CD4-positive, alpha-beta T cell (primary cell): ENCODE measurements around the gene SLC27A6. TPM values are rescaled to one million over a fixed set of nuclear protein-coding genes. Genes with fewer than 3 reads are reported as not detected.

Experiments used
- ATAC-seq: fragments of 200-7000 bp; cut with Tn5 transposase; one replicate; pipeline ENCODE4 v1.10.0; 2022; ENCODE audit warnings: mild to moderate bottlenecking; ENCODE audit not compliant: poor library complexity
- CTCF ChIA-PET: fragments of 350-600 bp; sonication (Branson Sonifier 250); formaldehyde crosslinking; loops from one replicate; lab custom pipeline; 2021; ENCODE audit warnings: antibody characterized with exemption, inconsistent platforms; lab: Charles Lee
- POLR2A ChIA-PET: fragments of 350-600 bp; sonication (Branson Sonifier 250); formaldehyde crosslinking; loops from one replicate; lab custom pipeline; 2021; ENCODE audit warnings: antibody characterized with exemption, inconsistent platforms; lab: Charles Lee
- DNase-seq, 14 experiments: peaks; one replicate each; pipeline ENCODE4 v3.0.0-alpha.2; 2013 to 2020; ENCODE audit warnings: mixed read lengths in 2 of 14
- H3K27ac ChIP-seq, 2 donors: one replicate each; pipeline versions ENCODE4 v1.5.1 to v1.7.0; 2013; ENCODE audit warnings: low read length in 2 of 2, low read depth in 1 of 2, mild to moderate bottlenecking in 1 of 2
- H3K27me3 ChIP-seq, 2 experiments: 1 replicate in 1 of 2; 2 replicates in 1 of 2; pipeline versions ENCODE4 v1.6.1 to v1.7.0; 2013; ENCODE audit warnings: low read length in 2 of 2, control low read depth in 1 of 2, mild to moderate bottlenecking in 1 of 2, moderate library complexity in 1 of 2; ENCODE audit not compliant: insufficient read depth in 2 of 2, control insufficient read depth in 1 of 2
- H3K36me3 ChIP-seq: one replicate; pipeline ENCODE4 v1.6.1; 2013; ENCODE audit warnings: low read length, control low read depth; ENCODE audit not compliant: insufficient read depth
- H3K4me1 ChIP-seq: one replicate; pipeline ENCODE4 v1.6.1; 2013; ENCODE audit warnings: low read length, control low read depth; ENCODE audit not compliant: insufficient read depth
- H3K4me3 ChIP-seq: one replicate; pipeline ENCODE4 v1.5.1; 2013; ENCODE audit warnings: mild to moderate bottlenecking, low read length, moderate library complexity
- H3K9me3 ChIP-seq, 2 experiments: 1 replicate in 1 of 2; 2 replicates in 1 of 2; pipeline versions ENCODE4 v1.6.1 to v1.7.0; 2013; ENCODE audit warnings: low read length in 2 of 2, mild to moderate bottlenecking in 2 of 2, control low read depth in 1 of 2, moderate library complexity in 1 of 2; ENCODE audit not compliant: control insufficient read depth in 1 of 2, insufficient read depth in 1 of 2
- H3K27ac Mint-ChIP-seq: one replicate; pipeline ENCODE4 v1.8.0; 2020; ENCODE audit warnings: mixed read lengths
- H3K27me3 Mint-ChIP-seq: one replicate; pipeline ENCODE4 v1.8.0; 2021; ENCODE audit warnings: mixed read lengths
- H3K36me3 Mint-ChIP-seq: one replicate; pipeline ENCODE4 v1.8.0; 2021; ENCODE audit warnings: low read depth, mixed read lengths
- H3K4me1 Mint-ChIP-seq: one replicate; pipeline ENCODE4 v1.8.0; 2021; ENCODE audit warnings: low read depth, mixed read lengths
- H3K4me3 Mint-ChIP-seq: one replicate; pipeline ENCODE4 v1.8.0; 2020; ENCODE audit warnings: mild to moderate bottlenecking, mixed read lengths
- H3K9me3 Mint-ChIP-seq: one replicate; pipeline ENCODE4 v1.8.0; 2020; ENCODE audit warnings: mixed read lengths
- CTCF ChIP-seq: fragments of 200-600 bp; IDR thresholded peaks from one replicate; pipeline ENCODE4 v1.8.0; 2022; ENCODE audit warnings: antibody characterized with exemption, mild to moderate bottlenecking
- intact Hi-C, 2 experiments: fragments of 100-400 bp; cut with DNase I in 1 of 2; cut with micrococcal nuclease in 1 of 2; formaldehyde crosslinking; loops; one replicate each; pipeline versions ENCODE4 v1.15.1 to v1.9.0; 2023 to 2025; cut with DNase I, micrococcal nuclease
- total RNA-seq, 174 experiments: library from RNA in 2 of 174; stranded (reverse) in 2 of 174; gene quantifications; one replicate each; pipeline ENCODE4 v1.2.3 and lab custom pipeline; 2021 to 2026

SLC27A6 gene
- total RNA-seq, 2 experiments from 2014 or later, result not detected

- H3K27me3 Mint-ChIP-seq, result no peaks in the 10 kb centered on the region
- POLR2A ChIA-PET, result no interaction called here
- no peak for DNase-seq
- H3K4me3 Mint-ChIP-seq, result no peak overlapping the region
- no peak overlapping the region for H3K27ac Mint-ChIP-seq
- Histone ChIP-seq H3K4me3 (no peak overlapping the region), H3K36me3 (no peaks in the 10 kb centered on the region), H3K27ac (no peak overlapping the region), H3K27me3 (no peaks in the 10 kb centered on the region), H3K4me1 (no peaks in the 10 kb centered on the region), H3K9me3 (no peaks in the 10 kb centered on the region)
- H3K4me1 Mint-ChIP-seq, result no peaks in the 10 kb centered on the region
- intact Hi-C loops, result no loop called here
- H3K36me3 Mint-ChIP-seq, result no peaks in the 10 kb centered on the region
- H3K9me3 Mint-ChIP-seq, result no peaks in the 10 kb centered on the region
- no peak for ATAC-seq
- CTCF ChIA-PET, result no interaction called here
- no peak for TF ChIP-seq CTCF
These were observed 102.5 kb downstream of the SLC27A6 start for GRCh38 chr5:129067745-129068144.

GRCh38 chr5:129069292-129069691 is 104.0 kb downstream of the SLC27A6 start:
- no peaks in the 10 kb centered on the region for H3K36me3 ChIP-seq
- H3K4me1 ChIP-seq, result no peaks in the 10 kb centered on the region
- no peak overlapping the region for H3K27ac ChIP-seq
- no peak overlapping the region for H3K4me3 Mint-ChIP-seq
- ATAC-seq (no peak), DNase-seq (no peak)
- TF ChIP-seq CTCF, result no peak
- H3K27me3 ChIP-seq, result no peaks in the 10 kb centered on the region
- ChIA-PET POLR2A (no interaction called here), CTCF (no interaction called here)
- no peaks in the 10 kb centered on the region for H3K9me3 Mint-ChIP-seq
- no peaks in the 10 kb centered on the region for H3K9me3 ChIP-seq
- H3K4me1 Mint-ChIP-seq, result no peaks in the 10 kb centered on the region
- H3K36me3 Mint-ChIP-seq, result no peaks in the 10 kb centered on the region
- H3K27ac Mint-ChIP-seq, result no peak overlapping the region
- H3K4me3 ChIP-seq, result no peak overlapping the region
- intact Hi-C loops, result no loop called here
- H3K27me3 Mint-ChIP-seq, result peaks cover 1% of the 10 kb centered on the region

- Histone ChIP-seq H3K4me3 (no peak overlapping the region), H3K9me3 (no peaks in the 10 kb centered on the region), H3K27ac (no peak overlapping the region), H3K4me1 (no peaks in the 10 kb centered on the region), H3K27me3 (peaks cover 4 to 7% of the 10 kb centered on the region in 2 experiments), H3K36me3 (no peaks in the 10 kb centered on the region)
- no peak overlapping the region for H3K27ac Mint-ChIP-seq
- CTCF ChIA-PET, result no interaction called here
- intact Hi-C loops, result no loop called here
- no peak overlapping the region for H3K4me3 Mint-ChIP-seq
- H3K36me3 Mint-ChIP-seq, result no peaks in the 10 kb centered on the region
- POLR2A ChIA-PET, result no interaction called here
- no peaks in the 10 kb centered on the region for H3K9me3 Mint-ChIP-seq
- no peak for TF ChIP-seq CTCF
- H3K4me1 Mint-ChIP-seq, result no peaks in the 10 kb centered on the region
- no peak for ATAC-seq
- DNase-seq, result no peak
- H3K27me3 Mint-ChIP-seq, result peaks cover 8% of the 10 kb centered on the region
These were observed 107.8 kb downstream of the SLC27A6 start for GRCh38 chr5:129073111-129073510.
